Mammary epithelial cell (primary cell): Measurements from ENCODE around the gene B3GLCT.

Experiments
- EZH2 ChIP-seq: IDR thresholded peaks from 2 replicates; pipeline ENCODE4 v1.6.1; 2012; ENCODE audit warnings: low read length, inconsistent platforms, borderline replicate concordance
- TF ChIP-seq, protein P1 (sequence below), 2 donors: IDR thresholded peaks in 1 of 2; conservative IDR thresholded peaks in 1 of 2; 2 replicates each; pipeline ENCODE4 v1.5.1; 2011 to 2012; ENCODE audit warnings: inconsistent platforms in 2 of 2, low read length in 2 of 2, mild to moderate bottlenecking in 2 of 2, control low read depth in 1 of 2, low read depth in 1 of 2; ENCODE audit not compliant: insufficient read depth in 1 of 2; ENCODE audit errors: extremely low read depth in 1 of 2

DNA sequence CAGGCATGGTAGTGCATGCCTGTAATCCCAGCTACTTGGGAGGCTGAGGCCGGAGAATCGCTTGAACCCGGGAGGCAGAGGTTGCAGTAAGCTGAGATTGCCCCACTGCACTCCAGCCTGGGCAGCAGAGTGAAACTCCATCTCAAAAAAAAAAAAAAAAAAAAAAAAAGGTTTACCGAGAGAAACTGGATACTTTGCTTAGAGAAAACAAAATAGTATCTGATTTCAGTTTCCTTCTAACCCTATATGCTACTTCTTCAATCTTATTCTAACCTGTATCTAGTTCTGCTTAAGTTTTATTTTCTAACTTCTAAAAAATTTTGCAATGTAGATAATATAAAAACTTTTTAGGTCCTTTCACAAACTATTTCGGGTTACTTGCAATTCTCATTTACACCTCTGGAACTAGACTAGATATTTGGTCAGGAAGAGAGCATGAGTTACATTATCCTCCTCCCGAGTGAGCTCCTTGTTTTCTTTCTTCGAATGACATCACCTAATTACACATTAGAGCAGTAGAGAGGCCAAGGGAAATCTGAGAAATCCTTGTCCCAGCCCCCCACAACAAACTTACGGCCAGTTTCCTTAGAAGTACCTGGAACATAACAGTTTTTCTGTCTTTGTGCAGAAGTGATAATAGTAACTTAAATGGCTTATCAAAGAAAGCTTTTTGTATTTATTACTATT, 128.9 kb downstream of the B3GLCT start:
- TF ChIP-seq, protein P1, sequence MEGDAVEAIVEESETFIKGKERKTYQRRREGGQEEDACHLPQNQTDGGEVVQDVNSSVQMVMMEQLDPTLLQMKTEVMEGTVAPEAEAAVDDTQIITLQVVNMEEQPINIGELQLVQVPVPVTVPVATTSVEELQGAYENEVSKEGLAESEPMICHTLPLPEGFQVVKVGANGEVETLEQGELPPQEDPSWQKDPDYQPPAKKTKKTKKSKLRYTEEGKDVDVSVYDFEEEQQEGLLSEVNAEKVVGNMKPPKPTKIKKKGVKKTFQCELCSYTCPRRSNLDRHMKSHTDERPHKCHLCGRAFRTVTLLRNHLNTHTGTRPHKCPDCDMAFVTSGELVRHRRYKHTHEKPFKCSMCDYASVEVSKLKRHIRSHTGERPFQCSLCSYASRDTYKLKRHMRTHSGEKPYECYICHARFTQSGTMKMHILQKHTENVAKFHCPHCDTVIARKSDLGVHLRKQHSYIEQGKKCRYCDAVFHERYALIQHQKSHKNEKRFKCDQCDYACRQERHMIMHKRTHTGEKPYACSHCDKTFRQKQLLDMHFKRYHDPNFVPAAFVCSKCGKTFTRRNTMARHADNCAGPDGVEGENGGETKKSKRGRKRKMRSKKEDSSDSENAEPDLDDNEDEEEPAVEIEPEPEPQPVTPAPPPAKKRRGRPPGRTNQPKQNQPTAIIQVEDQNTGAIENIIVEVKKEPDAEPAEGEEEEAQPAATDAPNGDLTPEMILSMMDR (conservative IDR thresholded peaks at IDR 0.05 in 1 of 2, IDR thresholded peaks at IDR 0.05 in 1 of 2; ENCODE audit: extremely low read depth in 1 of 2, insufficient read depth in 1 of 2, low read depth in 1 of 2, low read length in 2 of 2), result no peak
- TF ChIP-seq EZH2, result no peak
